Measurements from ENCODE around the gene NAT10.

DNA sequence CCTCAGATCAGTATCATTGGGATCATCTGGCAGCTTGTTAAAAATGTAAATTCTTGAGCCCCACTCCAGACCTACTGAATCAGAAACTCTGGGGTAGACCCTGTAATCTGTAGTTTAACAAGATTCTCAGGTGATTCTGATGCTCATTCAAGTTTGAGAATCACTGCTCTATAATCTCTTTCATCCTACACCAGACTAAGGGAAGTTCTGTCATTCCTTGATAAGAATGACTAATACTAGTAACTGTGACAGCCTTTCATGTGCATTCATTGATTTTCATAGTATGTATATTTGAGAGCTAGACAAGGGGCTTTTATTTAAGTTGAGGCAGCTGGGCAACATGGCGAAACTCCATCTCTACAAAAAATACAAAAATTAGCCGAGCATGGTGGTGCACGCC is 30.0 kb downstream of the NAT10 start:
- TF ChIP-seq EZH2 (IDR thresholded peaks at IDR 0.05) (no peak), POLR2AphosphoS5 (IDR thresholded peaks at IDR 0.05; ENCODE audit: borderline replicate concordance, low read depth, low read length) (no peak), FOXP2 (optimal IDR thresholded peaks at IDR 0.05; ENCODE audit: control extremely low read depth, extremely low read length, insufficient read depth) (no peak)

Data from SK-N-MC (cell line).